Sciatic nerve (tissue), 2 donors: ENCODE results near the gene DEAF1. TPM values are rescaled to one million over a fixed set of nuclear protein-coding genes. Genes with fewer than 3 reads are reported as not detected.
A peak's percentile ranks its signal among the peaks of the same experiment; 100 is the strongest.

Source experiments
- ATAC-seq: fragments of 200-7000 bp; cut with Tn5 transposase; one replicate; pipeline ENCODE4 v1.9.1; 2020; ENCODE audit warnings: mild to moderate bottlenecking, moderate library complexity
- DNase-seq: peaks from one replicate; pipeline ENCODE4 v3.0.0-alpha.2; 2020; ENCODE audit warnings: low spot score
- intact Hi-C: fragments of 100-400 bp; cut with DNase I; formaldehyde crosslinking; loops from one replicate; pipeline ENCODE4 v1.14.2; 2022
- total RNA-seq: library from RNA; stranded (reverse); fragmentation: NEBNext Ultra II Directional; extraction: Animal tissue kit (Norgen Biotek cat#: 25700); gene quantifications from one replicate; pipeline ENCODE4 v1.2.1, GENCODE V29; 2021
- donor health status: DM: no; HTN: no; CAD: no.
- donor health status: DM: no; HTN: no; CAD: no.

Gene DEAF1
- total RNA-seq, 1 donor from 2014 or later: 52.8 TPM

DNA sequence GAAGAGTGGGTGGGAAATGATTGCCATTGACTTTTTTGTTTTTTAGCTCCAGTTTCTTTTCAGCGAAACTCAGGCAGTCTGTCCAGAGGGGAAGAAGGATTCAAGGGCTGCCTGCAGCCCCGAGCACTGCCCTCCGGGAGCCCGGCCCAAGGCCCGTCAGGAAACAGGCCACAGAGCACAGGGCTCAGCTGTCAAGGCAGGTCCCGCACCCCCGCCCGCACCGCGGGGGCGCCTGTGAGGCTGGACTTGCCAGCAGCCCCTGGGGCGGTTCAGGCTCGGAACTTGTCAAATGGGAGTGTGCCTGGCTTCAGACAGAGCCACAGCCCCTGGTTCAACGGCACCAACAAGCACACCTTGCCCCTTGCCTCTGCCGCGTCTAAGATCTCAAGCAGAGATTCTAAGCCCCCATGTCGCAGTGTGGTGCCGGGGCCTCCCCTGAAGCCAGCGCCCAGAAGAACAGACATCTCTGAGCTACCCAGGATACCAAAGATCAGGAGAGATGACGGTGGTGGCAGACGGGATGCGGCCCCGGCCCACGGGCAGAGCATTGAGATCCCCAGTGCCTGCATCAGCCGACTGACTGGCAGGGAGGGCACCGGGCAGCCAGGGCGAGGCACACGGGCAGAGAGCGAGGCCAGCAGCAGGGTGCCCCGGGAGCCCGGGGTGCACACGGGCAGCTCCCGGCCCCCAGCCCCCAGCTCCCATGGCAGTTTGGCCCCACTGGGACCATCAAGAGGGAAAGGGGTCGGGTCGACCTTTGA is 87.8 kb downstream of the DEAF1 start:
- intact Hi-C loops: no loop called here
- DNase-seq (no peak), ATAC-seq (no peak)

DNA sequence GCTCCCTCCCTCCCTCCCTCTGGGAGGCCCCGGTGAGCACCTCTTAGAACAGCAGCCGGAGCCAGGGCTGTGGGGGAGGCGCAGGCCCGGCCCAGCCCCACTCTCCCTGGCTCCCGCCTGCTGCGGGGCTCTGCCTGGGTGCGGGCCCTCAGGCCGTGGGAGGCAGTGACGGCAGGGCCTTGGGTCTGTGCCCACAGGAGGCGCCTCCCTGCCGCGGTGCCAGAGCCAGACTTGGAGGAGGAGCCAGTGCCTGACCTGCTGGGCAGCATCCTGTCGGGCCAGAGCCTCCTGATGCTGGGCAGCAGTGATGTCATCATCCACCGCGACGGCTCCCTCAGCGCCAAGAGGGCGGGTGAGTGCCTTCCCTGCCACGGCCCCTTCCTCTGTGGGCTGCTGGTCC is 88.8 kb downstream of the DEAF1 start:
- ATAC-seq (peak; percentile 39), DNase-seq (no peak)
- intact Hi-C loops: no loop called here

DNA sequence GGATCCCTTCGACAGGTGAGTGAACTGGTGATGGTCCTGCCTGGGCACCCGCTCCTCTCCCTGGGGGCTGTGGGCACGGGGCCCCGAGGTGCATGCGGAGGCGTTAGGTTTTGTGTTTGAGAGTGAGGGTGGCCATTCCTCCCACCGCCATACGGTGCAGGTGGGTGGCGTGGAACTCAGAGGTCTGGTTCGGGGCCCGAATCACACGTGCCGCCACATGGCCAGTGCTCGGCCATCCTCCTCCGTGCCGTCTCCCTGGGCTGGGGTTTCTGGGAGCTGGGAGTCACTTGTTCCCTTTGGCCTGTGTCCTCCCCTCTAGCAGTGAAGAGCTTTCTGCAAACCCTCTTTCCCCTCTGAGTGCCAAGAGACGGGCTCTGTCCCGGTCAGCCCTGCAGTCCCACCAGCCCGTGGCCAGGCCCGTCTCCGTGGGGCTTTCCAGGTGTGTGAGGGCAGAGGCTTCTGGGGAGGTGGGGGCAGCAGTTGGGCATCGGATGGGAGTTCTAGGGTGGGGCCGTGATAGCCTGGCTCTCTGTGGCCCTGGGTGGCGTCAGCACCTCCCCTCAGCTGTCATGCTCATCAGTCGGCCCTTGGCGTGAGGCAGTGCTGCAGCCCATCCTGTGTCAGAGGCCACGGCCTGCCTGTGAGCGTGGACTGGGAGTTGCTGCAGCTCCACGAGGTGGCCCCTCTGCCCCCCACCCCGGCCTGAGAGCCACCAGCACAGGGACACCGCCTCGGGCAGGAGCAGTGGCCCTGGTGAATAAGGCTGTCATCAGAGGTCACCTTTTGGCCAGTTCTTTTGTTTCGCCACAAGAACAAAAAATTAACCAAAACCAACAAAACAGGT is 89.5 kb downstream of the DEAF1 start:
- DNase-seq (no peak), ATAC-seq (no peak)
- intact Hi-C loops: no loop called here

DNA sequence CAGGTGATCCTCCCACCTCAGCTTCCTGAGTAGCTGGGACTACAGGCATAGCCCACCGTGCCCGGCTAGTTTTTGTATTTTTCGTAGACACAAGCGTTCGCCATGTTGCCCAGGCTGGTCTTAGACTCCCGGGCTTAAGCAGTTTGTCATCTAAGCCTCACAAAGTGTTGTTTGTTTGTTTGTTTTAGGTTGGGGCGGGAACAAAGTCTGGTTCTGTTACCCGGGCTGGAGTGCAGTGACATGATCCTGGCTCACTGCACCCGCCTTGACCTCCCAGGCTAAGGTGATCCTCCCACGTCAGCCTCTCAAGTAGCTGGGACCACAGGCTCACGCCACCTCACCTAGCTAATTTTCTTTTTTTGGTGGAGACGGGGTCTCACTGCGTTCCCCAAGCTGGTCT is 91.9 kb downstream of the DEAF1 start:
- no peak for ATAC-seq
- intact Hi-C loops: no loop called here
- DNase-seq: no peak

DNA sequence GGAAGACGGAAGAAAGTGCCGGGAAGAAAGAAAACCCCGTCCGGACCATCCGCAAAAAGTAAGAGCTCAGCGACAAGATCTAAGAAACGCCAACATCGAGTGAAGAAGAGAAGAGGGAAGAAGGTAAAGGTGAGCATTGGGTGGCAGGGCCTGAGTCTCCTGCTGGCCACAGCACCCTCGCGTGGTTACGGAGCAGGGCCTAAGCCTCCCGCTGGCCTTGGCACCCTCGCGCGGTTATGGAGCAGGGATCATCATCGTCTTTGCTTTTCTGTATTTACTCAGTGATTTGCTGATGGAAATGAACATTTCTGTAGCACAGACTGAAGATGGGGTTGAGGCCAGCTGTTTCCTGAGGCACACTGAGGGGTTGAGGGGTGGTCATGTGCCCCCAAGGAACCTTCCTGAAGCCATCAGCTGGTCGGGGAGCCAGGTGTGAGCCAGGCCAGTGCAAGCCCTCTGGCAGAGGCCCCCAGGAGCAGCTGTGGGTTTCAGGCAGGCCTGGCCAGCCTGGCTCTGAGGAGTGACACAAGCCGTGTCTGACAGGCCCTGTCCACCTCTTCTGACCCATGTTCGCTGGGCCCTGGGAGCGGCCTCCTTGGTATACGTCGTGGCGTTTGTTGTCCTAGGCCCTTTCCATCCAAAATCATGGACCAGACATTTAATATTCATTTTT is 93.3 kb downstream of the DEAF1 start:
- intact Hi-C loops: no loop called here
- no peak for ATAC-seq
- DNase-seq: no peak

DNA sequence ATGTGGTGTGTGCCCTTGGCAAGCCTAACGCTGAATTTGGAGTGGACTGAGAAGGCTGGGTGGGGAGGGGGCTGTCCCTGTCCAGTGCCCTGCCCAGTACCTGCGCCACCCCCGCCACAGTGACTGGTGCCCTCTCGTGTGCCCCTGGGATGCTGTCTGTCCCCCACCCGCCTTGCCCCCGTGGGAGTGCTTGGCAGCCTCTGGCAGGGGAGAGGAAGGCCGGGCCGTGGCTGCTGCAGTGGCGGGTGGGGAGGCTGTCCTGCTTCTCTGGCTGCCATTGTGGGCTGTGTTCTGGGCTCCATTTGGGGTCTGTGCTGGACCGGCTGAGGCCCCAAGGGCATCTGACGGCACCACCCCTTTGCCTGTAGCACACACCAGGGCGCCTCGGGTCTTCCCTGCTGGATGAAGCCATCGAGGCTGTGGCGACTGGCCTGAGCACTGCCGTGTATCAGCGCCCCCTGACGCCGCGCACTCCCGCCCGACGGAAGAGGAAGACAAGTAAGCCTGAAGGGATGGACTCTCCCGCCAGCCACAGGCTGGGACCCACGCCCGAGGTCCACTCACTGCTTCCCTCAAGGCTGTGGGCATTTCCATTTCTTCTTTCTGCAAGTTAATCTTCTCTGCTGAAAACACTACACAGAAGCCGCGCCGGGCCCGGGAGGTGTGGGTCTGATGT is 96.9 kb downstream of the DEAF1 start:
- DNase-seq: no peak
- no peak for ATAC-seq
- intact Hi-C loops: no loop called here

DNA sequence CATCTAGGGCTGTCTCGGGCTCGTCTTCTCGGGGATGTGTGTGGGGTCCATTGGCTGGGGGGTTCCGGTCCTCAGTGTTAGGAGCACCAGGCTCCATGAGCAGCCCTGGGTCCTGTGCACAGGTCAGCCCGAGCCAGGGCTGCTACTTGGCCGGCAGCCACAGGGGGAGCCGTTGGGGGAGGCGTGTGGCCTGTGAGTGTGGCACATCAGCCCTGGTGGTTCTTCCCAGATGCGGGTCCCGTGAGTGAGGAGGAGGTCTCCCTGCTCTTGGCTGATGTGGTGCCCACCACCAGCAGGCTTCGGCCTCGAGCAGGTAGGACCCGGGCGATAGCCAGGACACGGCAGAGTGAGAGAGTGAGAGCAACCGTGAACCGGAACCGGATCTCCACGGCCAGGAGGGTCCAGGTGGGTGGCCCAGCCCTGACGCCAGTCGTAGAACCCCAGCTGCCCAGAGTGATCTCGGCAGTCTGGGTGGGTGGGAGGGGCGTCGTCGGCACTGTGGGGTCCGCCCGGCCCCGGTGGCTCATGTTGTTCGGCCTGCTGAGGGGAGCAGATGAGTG is 97.8 kb downstream of the DEAF1 start:
- DNase-seq (no peak), ATAC-seq (peak; percentile 19)
- intact Hi-C loops: no loop called here

DNA sequence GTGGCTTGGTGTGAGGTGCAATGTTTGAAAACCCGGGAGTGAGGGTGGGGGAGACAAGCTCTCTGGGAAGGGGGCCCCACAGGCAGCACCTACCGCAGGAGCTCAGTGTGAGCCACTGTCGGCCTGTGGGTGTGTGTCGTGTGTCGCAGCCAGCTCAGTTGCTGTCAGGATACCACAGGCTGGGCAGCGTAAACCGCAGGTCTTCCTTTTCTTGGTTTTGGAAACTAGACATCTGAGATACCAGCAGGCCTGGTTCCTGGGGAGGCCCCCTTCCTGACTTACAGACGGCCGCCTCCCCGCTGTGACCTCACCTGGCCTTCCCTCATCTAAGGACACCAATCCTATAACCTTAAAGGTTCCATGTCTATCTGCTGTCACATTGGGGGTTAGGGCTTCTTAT is 98.6 kb downstream of the DEAF1 start:
- ATAC-seq: no peak
- intact Hi-C loops: no loop called here
- no peak for DNase-seq

DNA sequence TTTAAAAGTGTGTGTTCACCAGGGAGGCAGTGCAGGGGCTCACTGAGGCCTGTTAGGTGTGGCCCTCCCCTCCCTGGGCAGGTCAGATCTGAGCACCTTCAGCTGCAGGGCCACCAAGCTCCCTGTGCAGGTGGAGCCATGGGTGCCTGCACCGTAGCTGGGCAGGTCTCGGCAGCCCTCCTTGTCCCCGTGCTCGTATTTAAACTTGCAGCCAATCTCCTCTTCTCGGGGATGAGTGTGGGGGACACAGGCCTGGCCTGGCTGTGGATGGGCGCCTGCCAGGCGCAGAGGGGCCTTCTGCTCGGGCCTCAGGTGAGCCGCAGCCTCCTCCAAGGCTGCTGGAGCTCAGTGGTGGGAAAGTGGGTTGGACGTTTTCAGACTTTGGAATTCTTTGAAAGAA is 99.6 kb downstream of the DEAF1 start:
- ATAC-seq (no peak), DNase-seq (no peak)
- intact Hi-C loops: no loop called here

Other genes starting within 250 kb of the DEAF1 start
- gene PTDSS2, start 244.9 kb downstream of the DEAF1 start, total RNA-seq: 33.1 TPM
- 134 TPM for gene RNH1, start 188.0 kb downstream of the DEAF1 start, total RNA-seq
- gene HRAS, start 159.6 kb downstream of the DEAF1 start, total RNA-seq: 45.2 TPM
- 1.4 TPM for gene LRRC56, start 157.7 kb downstream of the DEAF1 start, total RNA-seq
- gene LMNTD2, start 134.5 kb downstream of the DEAF1 start, total RNA-seq: 1.3 TPM
- 7.5 TPM for gene RASSF7, start 134.3 kb downstream of the DEAF1 start, total RNA-seq
- gene PHRF1, start 118.8 kb downstream of the DEAF1 start, total RNA-seq: 33.5 TPM
- 19.6 TPM for gene IRF7, start 79.3 kb downstream of the DEAF1 start, total RNA-seq
- gene CDHR5, start 70.3 kb downstream of the DEAF1 start, total RNA-seq: not detected
- gene SCT, start 68.0 kb downstream of the DEAF1 start, total RNA-seq: not detected
- gene DRD4, start 58.0 kb downstream of the DEAF1 start, total RNA-seq: 4.1 TPM
- 28.4 TPM for gene TMEM80, start 594 bp upstream of the DEAF1 start, total RNA-seq
- 24.9 TPM for gene EPS8L2, start 11.0 kb upstream of the DEAF1 start, total RNA-seq
- 187 TPM for gene TALDO1, start 52.2 kb upstream of the DEAF1 start, total RNA-seq
- 74.8 TPM for gene GATD1, start 82.3 kb upstream of the DEAF1 start, total RNA-seq
- gene CEND1, start 94.9 kb upstream of the DEAF1 start, total RNA-seq: not detected
- 7.2 TPM for gene SLC25A22, start 103.1 kb upstream of the DEAF1 start, total RNA-seq
- 16.7 TPM for gene PIDD1, start 110.0 kb upstream of the DEAF1 start, total RNA-seq
- 1,209 TPM for gene RPLP2, start 114.7 kb upstream of the DEAF1 start, total RNA-seq
- gene PNPLA2, start 123.7 kb upstream of the DEAF1 start, total RNA-seq: 174 TPM
- gene CRACR2B, start 132.7 kb upstream of the DEAF1 start, total RNA-seq: 8.7 TPM
- gene CD151, start 137.7 kb upstream of the DEAF1 start, total RNA-seq: 263 TPM
- gene POLR2L, start 147.3 kb upstream of the DEAF1 start, total RNA-seq: 85.2 TPM
- 118 TPM for gene TSPAN4, start 147.6 kb upstream of the DEAF1 start, total RNA-seq
- gene CHID1, start 215.6 kb upstream of the DEAF1 start, total RNA-seq: 59.4 TPM
- gene AP2A2, start 230.6 kb upstream of the DEAF1 start, total RNA-seq: 119 TPM